Measurements from ENCODE around the gene ATP6V0D1.

DNA sequence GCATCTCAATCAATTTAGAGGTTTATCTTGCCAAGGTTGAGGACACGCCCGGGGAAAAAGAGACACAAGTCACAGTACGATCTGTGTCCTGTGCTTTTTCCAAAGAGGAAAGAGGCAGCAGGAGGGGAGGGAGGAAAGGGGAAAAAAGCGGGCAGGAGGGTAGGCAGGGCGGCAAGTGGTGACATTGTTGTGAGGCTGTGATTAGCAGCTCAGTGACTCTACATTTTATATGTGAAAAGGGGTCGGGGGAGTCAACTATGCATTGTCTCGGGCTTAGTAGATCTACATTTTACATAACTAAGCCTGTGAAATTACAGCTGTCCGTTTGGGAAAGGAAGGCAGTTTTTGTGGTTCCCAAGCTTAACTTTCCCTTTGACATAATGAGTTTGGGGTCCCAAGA, 25.5 kb upstream of the ATP6V0D1 start:
- TF ChIP-seq EZH2 (IDR thresholded peaks at IDR 0.05) (no peak), POLR2AphosphoS5 (IDR thresholded peaks at IDR 0.05; ENCODE audit: borderline replicate concordance, low read depth, low read length) (no peak)
